Right hindlimb (tissue), 1 donor: ENCODE data around the gene FAM47E.
"Not testable (repeated sequence)": the region's sequence is repeated elsewhere in the genome, so short reads cannot be mapped to it uniquely, and the experiment has no call there.

ENCODE experiments used
- DNase-seq: peaks from one replicate; pipeline ENCODE4 v3.0.0-alpha.2; 2018

Gene FAM47E

DNA sequence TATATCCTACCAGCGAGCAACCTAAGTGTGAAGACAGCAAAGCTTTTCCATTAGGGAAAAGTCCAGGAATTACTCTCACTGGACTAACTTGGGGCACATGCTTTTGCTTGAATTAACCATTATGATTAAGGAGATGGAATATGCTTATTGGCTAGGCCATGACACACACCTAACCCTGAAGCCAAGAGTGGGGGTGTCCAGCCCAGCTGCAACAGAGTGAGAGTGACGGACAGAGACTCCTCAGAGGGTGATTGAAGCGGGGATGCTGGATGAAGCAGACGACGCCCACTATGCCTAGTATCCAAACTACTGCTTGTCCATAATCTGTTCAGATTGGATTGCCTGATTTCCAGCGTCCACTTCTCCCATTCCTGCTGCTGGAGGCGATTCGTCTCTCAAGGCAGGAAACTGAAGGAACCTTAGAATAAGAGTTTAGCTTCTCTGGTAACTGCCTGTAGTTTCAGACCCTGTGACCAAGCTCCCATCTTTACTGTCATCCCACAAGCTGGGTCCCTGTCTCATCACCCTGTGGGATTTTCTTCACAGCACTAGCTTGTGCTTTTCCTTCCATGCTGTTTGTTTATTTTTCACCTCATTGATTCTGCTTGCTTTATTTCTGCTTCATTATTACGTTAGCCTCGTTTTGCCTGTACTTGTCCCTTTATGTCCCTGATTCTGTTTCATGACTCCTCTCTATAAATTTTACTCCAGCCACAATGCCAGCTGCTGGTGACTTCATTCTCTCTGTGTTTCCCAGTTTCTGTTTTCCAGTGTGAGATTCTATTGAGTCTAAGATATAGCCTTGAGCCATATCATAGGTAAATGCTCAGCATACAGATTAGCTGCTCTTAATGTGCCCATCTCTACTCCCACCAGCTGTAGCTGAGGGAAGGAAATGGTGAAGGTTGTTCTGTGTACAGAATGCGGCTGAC, 19.0 kb downstream of the FAM47E start:
- DNase-seq, result no peak

DNA sequence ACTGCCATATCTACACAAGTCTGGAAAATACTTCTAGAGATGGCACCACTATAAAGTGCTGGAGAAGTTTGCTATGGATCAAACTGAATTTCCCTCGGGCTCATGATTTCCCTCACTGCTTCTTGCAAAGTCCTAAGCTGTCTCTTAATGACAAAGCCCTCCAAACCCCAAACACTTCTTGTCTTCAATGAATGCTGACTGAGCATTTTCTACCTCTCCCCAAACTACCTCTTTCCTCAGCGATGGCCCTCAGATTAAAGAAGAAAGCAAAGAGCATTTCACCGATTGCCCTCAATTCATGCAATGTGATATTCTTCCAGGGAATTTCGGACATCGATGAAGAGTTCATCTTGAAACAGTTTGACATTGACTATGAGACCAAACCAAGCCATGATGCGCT, 19.7 kb downstream of the FAM47E start:
- DNase-seq, result no peak

DNA sequence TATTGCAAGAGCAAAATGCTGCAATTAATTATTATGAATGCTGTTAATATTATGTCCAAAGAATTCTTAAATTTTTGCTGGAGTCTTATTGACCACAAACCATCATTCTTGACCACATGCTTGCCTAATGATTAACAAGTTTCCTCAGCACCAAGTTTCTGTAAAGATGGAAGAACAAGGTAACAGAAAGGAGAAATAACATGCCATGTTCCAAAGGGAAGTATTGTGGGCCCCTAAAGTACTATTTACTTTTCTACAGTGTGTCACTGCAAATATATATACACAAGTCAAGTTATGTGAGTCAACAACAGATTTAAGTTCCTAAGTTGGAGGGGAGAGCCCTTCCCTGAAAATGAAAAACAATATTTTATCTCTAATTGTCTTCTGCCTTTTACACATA, 20.6 kb downstream of the FAM47E start:
- DNase-seq, result no peak

DNA sequence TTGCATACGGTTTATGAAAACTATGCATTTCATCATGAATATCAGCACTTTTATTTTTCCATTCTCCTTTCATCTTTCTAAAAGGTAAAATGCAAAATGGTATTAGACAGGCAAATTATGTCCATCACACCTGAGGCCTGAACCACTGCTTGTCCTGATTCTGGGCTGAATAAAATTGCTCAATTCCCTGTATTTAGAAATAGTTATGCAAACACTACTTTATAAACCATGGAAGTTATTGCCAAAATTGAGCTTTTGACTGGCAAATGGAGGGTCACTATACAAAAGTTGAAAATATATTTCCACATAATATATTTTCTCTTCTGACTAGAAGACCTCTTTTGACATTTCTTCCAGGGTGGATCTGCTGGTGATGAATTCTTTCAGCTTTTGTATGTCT, 21.1 kb downstream of the FAM47E start:
- DNase-seq, result no peak

DNA sequence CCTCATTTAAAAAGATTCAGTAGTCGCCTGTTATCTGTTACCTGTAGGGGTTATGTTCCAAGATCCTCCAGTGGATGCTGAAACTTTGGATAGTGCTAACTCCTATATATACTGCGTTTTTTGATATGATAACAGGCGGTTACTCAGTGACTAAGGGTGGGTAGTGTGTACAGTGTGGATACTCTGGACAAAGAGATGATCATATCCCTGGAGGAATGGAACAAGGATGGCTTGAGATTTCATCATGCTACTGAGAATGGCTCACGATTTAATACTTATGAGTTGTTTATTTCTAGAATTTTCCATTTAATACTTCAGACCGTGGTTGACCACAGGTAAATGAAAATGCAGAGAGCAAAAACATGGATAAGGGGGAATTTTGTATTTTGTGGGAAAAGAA, 21.5 kb downstream of the FAM47E start:
- DNase-seq, result no peak

DNA sequence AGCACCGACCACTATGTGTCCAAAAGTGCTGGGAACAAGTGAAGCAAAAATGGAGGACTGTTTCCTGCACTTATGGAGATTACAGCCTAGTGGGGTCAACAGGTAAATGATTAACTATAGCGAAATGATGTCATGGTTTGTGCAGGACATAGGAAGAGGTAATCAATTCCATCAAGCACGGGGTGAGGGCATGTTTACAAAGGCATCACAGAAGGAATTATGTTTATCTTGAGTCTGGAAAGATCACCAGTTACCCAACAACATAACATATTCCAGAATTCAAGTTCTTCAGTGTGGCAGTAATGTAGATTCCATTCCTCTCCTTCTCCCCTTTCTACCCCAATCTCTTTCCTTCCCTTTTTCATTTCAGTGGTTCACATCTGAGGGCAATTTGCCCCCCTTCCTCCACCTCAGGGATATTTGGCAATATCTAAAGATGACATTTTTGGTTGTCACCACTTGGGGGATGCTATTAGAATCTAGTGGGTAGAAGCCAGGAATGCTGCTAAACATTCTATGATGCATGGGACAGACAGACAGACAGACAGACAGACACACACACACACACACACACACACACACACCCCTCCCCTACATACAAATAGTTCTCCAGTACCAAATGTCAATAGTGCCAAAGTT, 24.1 kb downstream of the FAM47E start:
- no peak for DNase-seq

DNA sequence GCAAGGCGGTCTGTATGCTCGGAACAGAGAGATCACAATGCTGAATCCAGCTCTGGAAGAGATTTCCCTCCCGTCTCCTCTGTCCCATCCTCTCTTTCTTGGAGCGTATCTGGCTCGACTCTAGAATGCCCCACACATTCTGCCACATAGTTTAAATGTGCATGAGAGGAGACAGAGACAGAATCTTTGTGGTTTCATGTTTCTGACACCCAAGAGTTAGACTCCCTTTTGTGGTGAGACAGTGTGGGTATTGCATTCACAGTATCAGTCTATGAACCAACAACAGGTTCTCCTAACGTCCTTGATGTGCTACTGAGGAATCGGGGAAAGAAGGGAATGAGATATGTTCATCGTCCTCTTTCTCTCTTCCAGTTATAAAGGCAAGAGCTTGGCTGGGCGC, 25.3 kb downstream of the FAM47E start:
- DNase-seq, result no peak

DNA sequence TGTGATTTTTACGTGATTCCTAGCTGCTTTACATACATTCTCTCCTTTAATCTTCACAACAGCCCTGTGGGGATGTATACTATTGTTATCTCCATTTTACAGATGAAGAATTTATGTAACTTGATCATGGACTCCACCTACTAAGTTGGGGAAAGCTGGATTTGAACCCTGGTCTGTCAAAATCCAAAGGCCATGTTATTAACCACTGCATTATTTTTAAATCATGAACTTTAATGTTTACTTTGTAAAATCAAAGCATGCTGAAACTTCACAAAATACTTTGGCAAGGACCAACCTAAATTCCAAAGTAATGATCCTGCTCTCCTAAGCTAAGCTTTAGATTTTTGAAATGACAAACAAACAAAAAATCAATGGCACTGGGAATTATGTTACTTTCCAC, 26.1 kb downstream of the FAM47E start:
- DNase-seq, result no peak

DNA sequence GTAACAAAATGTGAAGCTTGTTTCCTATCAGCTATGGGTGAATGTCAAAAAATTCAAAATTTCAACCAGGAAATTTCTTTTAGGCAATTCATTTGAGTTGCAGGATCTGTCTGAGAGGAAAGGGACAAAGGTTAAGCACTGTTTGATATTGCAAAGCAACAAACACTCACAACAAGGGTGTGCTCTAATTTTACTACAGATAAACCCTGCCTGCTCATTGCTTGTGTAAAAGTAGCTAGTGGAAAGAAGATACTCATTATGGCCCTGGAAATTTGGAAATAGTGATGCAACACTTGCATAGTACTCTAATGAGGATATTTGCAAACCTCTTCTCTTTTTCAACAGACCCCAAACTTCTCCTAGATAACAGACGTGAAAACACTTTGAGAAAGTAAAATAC, 27.1 kb downstream of the FAM47E start:
- no peak for DNase-seq

DNA sequence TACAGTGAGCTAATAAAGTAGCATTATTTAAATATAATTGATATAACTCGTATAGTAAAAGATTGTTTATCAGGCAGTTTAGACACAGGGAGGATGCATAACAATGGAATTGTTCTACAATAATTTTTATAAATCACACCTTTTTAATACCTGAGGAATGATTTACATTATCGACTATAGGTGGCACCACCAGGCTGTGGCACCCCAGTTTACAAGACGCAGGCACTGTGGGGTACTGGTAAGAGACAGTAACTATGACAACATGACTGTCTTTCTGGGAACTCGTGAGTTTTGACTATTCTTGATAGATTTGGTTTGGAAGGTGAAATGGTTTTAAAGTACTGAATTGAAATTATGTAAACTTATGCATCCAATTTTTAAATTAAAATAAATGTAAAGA, 27.9 kb downstream of the FAM47E start:
- no peak for DNase-seq

DNA sequence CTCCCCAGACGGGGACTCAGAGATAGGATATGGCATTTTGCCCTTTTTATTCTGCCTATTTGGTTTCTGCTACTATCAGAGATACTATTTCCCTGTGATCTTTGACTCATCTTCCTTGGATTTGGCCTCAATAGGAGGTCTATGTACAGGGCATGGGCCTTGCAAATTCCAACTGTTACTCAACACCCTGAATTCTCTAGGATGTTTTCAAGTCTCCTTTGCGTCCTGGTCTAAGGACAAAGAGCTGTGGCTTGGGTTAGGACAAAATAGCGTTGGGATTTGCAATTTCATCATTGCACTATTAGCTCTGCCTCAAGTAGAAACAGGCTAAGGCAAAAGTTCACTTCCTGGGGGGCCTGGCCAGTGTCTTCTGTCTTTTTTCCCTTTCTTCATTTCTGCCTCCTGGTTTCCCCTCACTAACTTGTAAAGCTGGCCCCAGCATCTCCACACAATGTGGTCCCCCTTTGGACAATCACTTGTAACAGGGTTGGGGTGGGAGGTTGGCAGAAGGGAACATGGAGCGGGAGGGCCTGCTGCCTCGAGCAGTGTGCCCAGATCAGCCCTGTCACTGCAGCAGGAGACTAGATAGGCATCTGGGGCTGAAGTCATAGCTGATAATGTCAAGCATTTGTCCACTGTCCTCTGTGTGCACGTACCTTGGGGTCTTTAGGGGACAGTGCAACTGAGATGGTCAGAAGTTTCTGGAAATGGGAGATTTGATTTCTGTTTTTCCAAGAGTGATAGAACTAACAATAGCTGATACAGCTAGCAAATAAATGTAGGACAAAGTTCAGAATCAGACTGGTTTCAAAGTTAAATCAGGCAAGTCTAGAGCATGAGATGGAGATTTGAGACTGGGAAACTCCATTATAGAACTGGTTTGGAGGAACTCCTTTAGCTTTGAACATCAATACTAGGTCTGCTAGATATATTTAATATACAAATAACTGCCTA, 29.2 kb downstream of the FAM47E start:
- DNase-seq, result no peak

DNA sequence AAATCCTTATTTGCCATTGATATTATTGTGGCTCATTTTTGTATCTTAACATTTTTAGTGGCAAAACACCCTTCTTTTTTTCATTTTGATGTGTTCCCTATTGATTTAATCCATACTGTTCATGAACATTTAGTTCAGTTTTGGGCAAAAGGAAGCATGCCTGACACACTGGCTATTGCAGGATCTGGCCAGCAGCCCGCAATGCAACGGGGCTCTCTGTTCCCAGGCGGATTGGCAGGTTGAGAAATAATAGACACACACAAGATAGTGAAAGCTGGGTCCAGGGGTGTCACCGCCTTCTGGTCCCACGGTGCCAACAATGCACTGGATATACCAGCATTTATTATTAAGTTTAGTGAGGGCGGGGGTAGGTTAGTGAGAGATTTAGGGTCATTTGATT, 30.1 kb downstream of the FAM47E start:
- not testable (repeated sequence) for DNase-seq

DNA sequence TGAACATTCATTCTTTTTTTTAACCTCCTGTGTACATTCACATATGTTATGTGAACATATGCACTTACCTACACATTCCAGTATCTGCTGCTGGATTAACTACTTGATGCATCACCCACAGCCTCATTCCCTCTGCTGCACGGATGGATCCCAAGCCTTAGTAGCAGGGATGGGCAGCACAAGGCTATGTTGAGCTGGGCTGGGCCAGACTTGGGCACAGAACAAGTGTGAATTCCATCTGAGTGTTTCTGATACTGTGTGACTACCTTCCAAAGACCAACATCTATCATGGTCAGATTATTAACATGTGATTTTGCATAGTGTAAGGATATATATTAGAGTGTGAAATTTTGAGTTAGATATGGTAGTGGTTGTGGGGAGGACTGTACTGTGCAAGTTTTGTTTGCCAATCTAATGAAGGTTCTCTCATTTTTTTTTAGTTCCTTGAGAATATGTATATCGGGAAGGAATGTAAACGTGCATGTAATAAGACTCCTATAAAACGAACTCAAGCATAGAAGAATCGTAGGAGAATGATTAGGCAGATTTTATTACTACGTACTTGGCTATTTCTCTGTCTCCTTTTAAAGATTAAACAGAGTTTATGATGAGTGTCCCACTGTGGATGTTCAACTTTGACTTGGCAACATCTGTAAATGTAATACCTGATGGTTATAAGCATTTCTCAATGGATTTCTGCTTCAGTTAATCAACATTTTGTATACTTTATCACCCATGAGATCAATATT, 31.6 kb downstream of the FAM47E start:
- DNase-seq, result no peak

DNA sequence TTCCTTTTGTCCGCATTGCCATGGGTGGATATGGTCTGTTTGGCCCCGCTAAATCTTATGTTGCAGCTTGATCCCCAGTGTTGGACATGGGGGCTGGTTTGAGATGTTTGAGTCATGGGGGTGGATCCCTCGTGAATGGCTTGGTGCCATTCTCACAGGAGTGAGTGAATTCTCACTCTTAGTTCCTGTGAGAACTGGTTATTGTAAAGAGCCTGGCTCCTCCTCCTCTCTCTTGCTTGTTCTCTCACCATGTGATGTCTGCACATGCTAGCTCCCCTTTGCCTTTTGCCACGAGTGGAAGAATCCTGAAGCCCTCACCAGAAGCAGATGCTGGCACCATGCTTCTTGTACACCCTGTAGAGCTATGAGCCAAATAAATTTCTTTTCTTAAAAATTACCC, 32.4 kb downstream of the FAM47E start:
- DNase-seq, result no peak

DNA sequence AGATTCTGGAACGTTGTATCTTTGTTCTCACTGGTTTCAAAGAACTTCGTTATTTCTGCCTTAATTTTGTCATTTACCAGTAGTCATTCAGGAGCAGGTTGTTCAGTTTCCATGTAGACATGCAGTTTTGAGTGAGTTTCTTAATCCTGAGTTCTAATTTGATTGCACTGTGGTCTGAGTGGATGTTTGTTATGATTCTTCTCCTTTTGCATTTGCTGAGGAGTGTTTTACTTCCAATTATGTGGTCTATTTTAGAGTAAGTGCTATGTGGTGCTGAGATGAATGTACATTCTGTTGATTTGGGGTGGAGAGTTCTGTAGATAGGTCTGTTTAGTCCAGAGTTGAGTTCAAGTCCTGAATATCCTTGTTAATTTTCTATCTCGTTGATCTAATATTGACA, 36.3 kb downstream of the FAM47E start:
- DNase-seq, result not testable (repeated sequence)

DNA sequence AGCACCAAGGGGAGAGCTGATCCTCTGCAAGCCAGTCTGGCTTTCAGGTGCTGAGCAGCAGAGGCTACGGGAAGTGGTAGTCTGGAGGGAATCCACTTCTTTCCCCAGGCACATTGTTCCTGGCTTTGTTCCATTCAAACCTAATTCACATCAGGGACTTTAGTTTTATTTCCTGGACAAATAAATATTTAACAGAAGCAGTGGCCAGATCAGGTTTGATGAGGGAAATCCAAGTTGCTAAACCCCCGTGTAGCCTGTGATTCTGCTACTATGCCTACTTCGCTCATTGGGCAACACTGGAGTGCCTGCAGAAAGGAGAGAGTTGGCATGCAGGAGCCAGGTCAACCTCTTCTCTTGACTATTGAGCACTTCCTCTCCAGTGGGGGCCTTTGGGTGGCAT, 41.2 kb downstream of the FAM47E start:
- DNase-seq, result no peak

DNA sequence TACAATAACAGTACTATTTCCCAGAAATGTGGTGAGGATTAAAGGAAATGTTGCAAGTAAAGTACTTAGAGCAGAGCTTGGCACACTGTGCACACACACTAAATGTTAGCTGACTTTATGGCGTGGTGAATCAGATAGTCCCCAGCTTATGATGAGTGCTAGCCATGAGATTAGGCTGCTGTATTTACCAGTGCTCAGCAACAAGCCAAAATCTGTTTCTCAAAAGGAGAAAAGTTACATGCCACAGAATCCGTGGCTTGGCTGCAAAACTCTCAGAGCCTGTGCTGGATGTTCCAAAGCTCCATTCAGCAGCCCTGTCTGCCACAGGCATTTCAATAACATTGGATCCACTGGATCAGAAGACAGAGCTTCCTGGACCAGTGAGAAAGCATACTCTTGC, 42.3 kb downstream of the FAM47E start:
- DNase-seq, result no peak

DNA sequence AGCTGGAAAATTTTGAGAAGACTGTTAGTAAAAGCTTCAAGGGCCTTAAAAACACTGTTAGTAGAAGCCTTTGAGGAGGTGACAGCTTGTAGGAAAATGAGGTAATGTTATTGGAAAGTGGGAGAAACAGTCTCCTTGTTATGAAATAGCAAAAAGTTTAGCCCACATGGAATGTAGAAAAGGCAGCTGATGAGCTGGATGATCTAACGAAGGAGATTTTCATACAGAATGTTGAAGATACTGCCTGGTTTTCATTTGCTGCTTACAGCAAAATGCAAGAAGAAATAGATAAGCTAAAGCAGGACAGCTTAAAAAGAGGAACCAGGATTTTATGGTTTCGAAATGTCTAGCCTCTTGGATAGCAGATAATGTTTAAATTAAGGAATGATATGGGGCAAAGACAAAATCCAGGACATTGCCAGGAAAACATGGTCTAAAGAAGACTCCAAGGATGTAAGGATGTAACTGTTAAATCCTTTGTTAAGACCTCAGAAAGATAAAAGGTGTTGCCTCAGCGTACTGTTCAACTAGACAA, 44.8 kb downstream of the FAM47E start:
- no peak for DNase-seq

DNA sequence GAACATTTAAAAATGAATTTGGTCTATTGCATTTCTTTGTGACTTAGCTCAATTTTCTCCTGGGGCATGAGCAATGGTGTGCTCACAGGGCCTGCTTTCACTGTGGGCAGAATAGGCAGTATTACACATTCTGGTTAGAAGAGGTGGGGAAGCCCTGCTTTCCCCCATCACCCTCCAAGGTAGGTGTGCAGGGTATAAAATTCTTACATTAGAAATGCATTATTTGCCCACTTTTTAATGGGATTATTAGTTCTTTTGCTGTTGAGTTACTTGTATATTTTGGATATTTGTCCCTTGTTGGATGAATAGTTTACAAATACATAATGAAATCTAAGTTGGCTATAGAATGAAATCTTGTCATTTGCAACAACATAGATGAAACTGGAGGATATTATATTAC, 46.7 kb downstream of the FAM47E start:
- no peak for DNase-seq

DNA sequence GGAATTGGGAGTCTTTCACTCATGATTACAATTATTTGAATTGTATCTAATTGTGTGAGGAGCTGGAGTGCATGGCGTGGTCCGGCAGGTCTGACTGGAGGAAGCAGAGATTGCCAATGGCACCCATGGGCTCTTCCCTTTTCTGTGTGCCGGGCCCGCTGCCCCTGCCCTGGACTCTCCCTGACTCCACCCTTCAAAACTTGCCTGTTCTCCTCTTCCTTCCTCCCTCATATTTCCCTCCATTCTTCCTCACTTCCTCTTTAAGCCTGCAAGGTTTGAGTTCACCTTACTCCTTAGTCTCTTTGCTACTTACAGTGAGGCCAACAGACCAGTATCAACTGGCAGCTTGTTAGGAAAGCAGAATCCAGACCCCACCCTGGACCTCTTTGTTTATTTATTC, 48.5 kb downstream of the FAM47E start:
- no peak for DNase-seq

DNA sequence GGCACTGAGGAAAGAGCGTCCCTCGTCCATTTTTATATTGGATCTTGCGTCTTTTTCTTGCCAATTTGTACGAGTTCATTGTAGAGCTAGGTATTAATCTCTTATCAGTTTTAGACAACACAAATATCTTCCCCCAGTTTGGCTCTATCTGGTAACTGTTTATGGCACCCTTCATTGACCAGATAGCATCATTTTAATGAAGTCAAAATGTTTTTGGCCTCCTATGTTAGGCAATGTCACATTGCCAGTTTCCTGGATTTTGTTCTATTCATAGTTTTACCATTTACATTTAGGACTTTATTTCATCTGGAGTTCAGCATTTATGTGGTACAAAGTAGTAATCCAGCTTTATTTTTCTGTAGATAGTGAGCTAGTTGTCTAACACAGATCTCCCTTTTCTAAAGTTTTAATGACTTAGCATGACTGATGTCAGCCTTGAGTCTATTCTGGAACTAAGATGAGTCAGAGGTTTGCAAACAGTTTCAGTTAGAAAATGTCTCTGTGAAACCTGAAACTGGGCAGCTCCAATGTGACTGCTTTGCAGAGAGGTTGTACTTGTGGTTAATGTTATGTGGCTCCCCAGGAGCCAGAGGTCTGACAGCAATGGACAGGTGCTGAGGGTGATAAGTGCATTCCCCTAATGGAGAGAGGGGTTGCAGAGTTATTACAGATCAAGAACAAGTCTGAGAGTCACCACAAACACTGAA, 49.7 kb downstream of the FAM47E start:
- DNase-seq, result peak; percentile 26

DNA sequence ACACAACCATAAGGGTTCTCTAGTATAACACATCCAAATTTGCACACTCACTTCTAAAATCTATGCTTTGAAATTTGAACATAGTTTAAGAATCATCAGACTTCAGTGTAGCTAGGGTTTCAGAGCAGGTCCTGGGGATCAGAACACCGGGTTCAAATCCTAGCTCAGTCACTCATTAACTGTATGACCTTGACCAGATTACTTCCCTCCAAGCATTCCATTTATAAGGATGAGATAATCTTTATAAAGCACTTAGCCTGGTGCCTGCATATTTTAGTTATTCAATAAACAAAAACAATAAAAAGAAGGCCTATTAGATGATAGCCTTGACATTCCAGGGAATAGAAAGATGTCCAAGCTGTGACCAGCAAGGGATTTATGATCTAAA, 50.2 kb downstream of the FAM47E start:
- DNase-seq, result no peak
